RWPE2 (cell line): ENCODE results near the gene ALDH2.
"Not testable (repeated sequence)": the region's sequence is repeated elsewhere in the genome, so short reads cannot be mapped to it uniquely, and the experiment has no call there.

ENCODE experiments used
- ATAC-seq: fragments of 200-7000 bp; cut with Tn5 transposase; 3 replicates; pipeline ENCODE4 v1.9.1; 2021; ENCODE audit warnings: low read depth
- DNase-seq: peaks from one replicate; pipeline ENCODE4 v3.0.0-alpha.2; 2020; ENCODE audit warnings: low spot score
- H3K27ac ChIP-seq: fragments of 450-650 bp; 2 replicates; pipeline ENCODE4 v1.5.1; 2017; ENCODE audit warnings: mild to moderate bottlenecking; ENCODE audit not compliant: poor library complexity, severe bottlenecking
- H3K27me3 ChIP-seq: fragments of 250-450 bp; sonication (Bioruptor Pico); 2 replicates; pipeline ENCODE4 v1.5.1; 2021; ENCODE audit warnings: mild to moderate bottlenecking, moderate library complexity; ENCODE audit not compliant: insufficient read depth, poor library complexity, severe bottlenecking
- H3K36me3 ChIP-seq: fragments of 250-450 bp; sonication (Bioruptor Pico); 2 replicates; pipeline ENCODE4 v1.5.1; 2020; ENCODE audit warnings: low read depth, mild to moderate bottlenecking, moderate library complexity
- H3K4me1 ChIP-seq: fragments of 250-450 bp; sonication (Bioruptor Pico); 2 replicates; pipeline ENCODE4 v1.5.1; 2021; ENCODE audit warnings: mild to moderate bottlenecking, moderate library complexity; ENCODE audit not compliant: insufficient read depth, poor library complexity, severe bottlenecking
- H3K4me3 ChIP-seq: fragments of 250-450 bp; sonication (Bioruptor Pico); 2 replicates; pipeline ENCODE4 v1.5.1; 2021; ENCODE audit warnings: mild to moderate bottlenecking, moderate library complexity; ENCODE audit not compliant: severe bottlenecking
- H3K9me3 ChIP-seq: fragments of 250-450 bp; sonication (Bioruptor Pico); 2 replicates; pipeline ENCODE4 v1.5.1; 2021; ENCODE audit warnings: mild to moderate bottlenecking, moderate library complexity; ENCODE audit not compliant: severe bottlenecking
- CTCF ChIP-seq: fragments of 450-650 bp; IDR thresholded peaks from one replicate; pipeline ENCODE4 v1.5.1; 2017; ENCODE audit warnings: mild to moderate bottlenecking, moderate library complexity; ENCODE audit not compliant: poor library complexity, severe bottlenecking

ALDH2 gene

GRCh38 chr12:111766608-111767361 is at the start of gene ALDH2:
TSS of gene ALDH2 (plus strand) at chr12:111766933. CDS start at chr12:111766983, 50 bp downstream.
- Histone ChIP-seq H3K4me1 (peaks cover 6% of the 10 kb centered on the region), H3K27ac (peak within 1 kb of the TSS; percentile 32), H3K4me3 (peak within 1 kb of the TSS; percentile 51), H3K36me3 (no peaks in the 10 kb centered on the region), H3K27me3 (no peaks in the 10 kb centered on the region), H3K9me3 (no peaks in the 10 kb centered on the region)
- TF ChIP-seq CTCF, result no peak
- ATAC-seq (peak; percentile 81), DNase-seq (no peak)

GRCh38 chr12:111719316-111719715 is 47.4 kb upstream of the ALDH2 start:
- H3K27me3 ChIP-seq, ATAC-seq, DNase-seq, H3K4me1 ChIP-seq, H3K9me3 ChIP-seq, H3K27ac ChIP-seq, H3K4me3 ChIP-seq: not testable (repeated sequence)
- peaks cover 70% of the 10 kb centered on the region for H3K36me3 ChIP-seq

GRCh38 chr12:111720457-111720856 is 46.3 kb upstream of the ALDH2 start:
- ATAC-seq (no peak), DNase-seq (no peak)
- Histone ChIP-seq H3K9me3 (no peaks in the 10 kb centered on the region), H3K27ac (no peak overlapping the region), H3K4me1 (no peaks in the 10 kb centered on the region), H3K27me3 (no peaks in the 10 kb centered on the region), H3K4me3 (no peak overlapping the region), H3K36me3 (peaks cover 66% of the 10 kb centered on the region)
- TF ChIP-seq CTCF, result no peak

- not testable (repeated sequence) for H3K27me3 ChIP-seq, DNase-seq, ATAC-seq, H3K4me3 ChIP-seq, H3K27ac ChIP-seq, H3K4me1 ChIP-seq, H3K9me3 ChIP-seq
- H3K36me3 ChIP-seq, result peaks cover 42% of the 10 kb centered on the region
These were observed 42.9 kb upstream of the ALDH2 start for GRCh38 chr12:111723646-111724360.

GRCh38 chr12:111728795-111729194 is 37.9 kb upstream of the ALDH2 start:
- ATAC-seq (no peak), DNase-seq (no peak)
- TF ChIP-seq CTCF, result no peak
- Histone ChIP-seq H3K4me3 (no peak overlapping the region), H3K9me3 (no peaks in the 10 kb centered on the region), H3K36me3 (peaks cover 27% of the 10 kb centered on the region), H3K27me3 (no peaks in the 10 kb centered on the region), H3K27ac (no peak overlapping the region), H3K4me1 (no peaks in the 10 kb centered on the region)
